Mesenteric fat pad (tissue), 1 donor: Measurements from ENCODE around the gene SHROOM2. TPM values are rescaled to one million over a fixed set of nuclear protein-coding genes. Genes with fewer than 3 reads are reported as not detected.
A peak's percentile ranks its signal among the peaks of the same experiment; 100 is the strongest.

ENCODE experiments used
- DNase-seq: peaks from one replicate; pipeline ENCODE4 v3.0.0-alpha.2; 2020; ENCODE audit warnings: low spot score
- total RNA-seq: library from RNA; stranded (reverse); fragmentation: NEBNext Ultra II Directional; extraction: Animal tissue kit (Norgen Biotek cat#: 25700); gene quantifications from one replicate; pipeline ENCODE4 v1.2.1, GENCODE V29; 2021
- donor health status: DM: yes; HTN: yes; CAD: no.

SHROOM2 gene
- total RNA-seq, 1 donor from 2014 or later, result 0.58 TPM

- no peak for DNase-seq
These were observed 79.7 kb downstream of the SHROOM2 start for GRCh38 chrX:9865804-9866472.

- DNase-seq, result no peak
These were observed 80.4 kb downstream of the SHROOM2 start for GRCh38 chrX:9866633-9867032.

- DNase-seq, result no peak
These were observed 81.0 kb downstream of the SHROOM2 start for GRCh38 chrX:9867226-9867625.

GRCh38 chrX:9867753-9868152, 81.5 kb downstream of the SHROOM2 start:
- DNase-seq, result no peak

- DNase-seq, result no peak
These were observed 85.6 kb downstream of the SHROOM2 start for GRCh38 chrX:9871701-9872268.

GRCh38 chrX:9873360-9873759, 87.1 kb downstream of the SHROOM2 start:
- no peak for DNase-seq

- DNase-seq, result no peak
These were observed 87.7 kb downstream of the SHROOM2 start for GRCh38 chrX:9873952-9874351.

- no peak for DNase-seq
These were observed 88.3 kb downstream of the SHROOM2 start for GRCh38 chrX:9874483-9874882.

GRCh38 chrX:9875801-9876200, 89.6 kb downstream of the SHROOM2 start:
- peak; percentile 2 for DNase-seq

GRCh38 chrX:9876201-9876600, 90.0 kb downstream of the SHROOM2 start:
- no peak for DNase-seq

GRCh38 chrX:9878146-9878820, 92.1 kb downstream of the SHROOM2 start:
- peak; percentile 51 for DNase-seq

- DNase-seq, result peak; percentile 75
These were observed 94.0 kb downstream of the SHROOM2 start for GRCh38 chrX:9880237-9880636.

- peak; percentile 39 for DNase-seq
These were observed 94.6 kb downstream of the SHROOM2 start for GRCh38 chrX:9880870-9881269.

- peak; percentile 76 for DNase-seq
These were observed 96.6 kb downstream of the SHROOM2 start for GRCh38 chrX:9882669-9883446.

- DNase-seq, result no peak
These were observed 98.0 kb downstream of the SHROOM2 start for GRCh38 chrX:9884031-9884779.

GRCh38 chrX:9885150-9885549, 98.9 kb downstream of the SHROOM2 start:
- no peak for DNase-seq

- no peak for DNase-seq
These were observed 101.5 kb downstream of the SHROOM2 start for GRCh38 chrX:9887659-9888297.

- DNase-seq, result no peak
These were observed 102.8 kb downstream of the SHROOM2 start for GRCh38 chrX:9888953-9889470.

GRCh38 chrX:9890681-9891091, 104.5 kb downstream of the SHROOM2 start:
- DNase-seq, result no peak

- no peak for DNase-seq
These were observed 109.1 kb downstream of the SHROOM2 start for GRCh38 chrX:9895225-9895912.
